ENCODE measurements around the gene CAB39L.

Gene CAB39L

DNA sequence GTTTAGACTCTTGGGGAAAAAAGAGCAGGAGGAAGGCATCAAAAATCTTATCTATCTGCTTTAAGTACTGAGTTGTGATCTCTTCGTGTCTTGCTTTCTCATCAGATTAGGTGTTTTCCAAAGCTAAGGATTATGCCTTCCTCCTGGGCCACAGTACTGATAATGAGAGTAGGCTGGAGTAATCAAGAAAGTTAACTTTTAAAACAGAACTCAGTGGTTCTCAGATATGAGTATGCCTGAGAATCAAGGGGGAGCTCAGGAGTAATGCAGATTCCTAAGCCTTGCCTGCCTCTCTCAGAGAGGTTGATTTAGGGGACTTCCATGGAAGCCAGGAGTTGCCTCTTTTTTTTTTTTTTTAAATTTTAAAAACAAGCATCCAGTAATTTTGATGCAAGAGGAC is 172.6 kb downstream of the CAB39L start:
- no peak for DNase-seq

DNA sequence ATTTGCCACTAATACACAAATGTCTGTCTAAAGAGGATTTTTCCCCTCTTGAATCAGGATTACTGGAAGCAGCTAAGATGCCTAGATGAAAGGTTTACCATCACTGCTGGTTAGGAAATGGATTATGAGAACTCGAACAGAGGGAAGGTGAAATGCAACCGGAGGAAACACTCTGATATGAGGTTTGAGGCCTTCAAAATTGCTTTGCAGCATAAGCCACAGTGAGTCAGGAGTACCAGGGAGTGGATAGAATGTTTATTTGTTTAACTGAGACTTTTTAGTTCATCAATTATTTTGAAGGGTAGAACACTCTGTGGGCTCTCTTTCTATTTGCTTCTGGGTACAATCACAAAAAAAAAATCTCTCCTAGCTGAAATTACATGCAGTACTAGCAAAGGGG is 178.0 kb downstream of the CAB39L start:
- DNase-seq, result no peak

DNA sequence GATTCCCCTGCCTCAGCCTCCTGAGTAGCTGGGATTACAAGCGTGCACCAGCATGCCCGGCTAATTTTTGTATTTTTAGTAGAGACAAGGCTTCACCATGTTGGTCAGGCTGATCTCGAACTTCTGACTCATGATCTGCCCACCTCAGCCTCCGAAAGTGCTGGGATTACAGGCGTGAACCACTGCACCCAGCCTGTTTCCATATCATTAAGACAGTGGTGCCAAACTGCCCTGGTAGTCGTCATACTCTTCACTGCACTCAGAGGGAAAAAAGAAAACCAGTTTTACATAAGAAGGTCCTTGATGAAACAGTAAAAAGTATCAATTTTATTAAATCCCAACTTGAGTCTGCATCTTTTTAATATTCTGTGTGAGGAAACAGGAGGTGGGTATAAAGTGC is 181.2 kb downstream of the CAB39L start:
- DNase-seq, result no peak

DNA sequence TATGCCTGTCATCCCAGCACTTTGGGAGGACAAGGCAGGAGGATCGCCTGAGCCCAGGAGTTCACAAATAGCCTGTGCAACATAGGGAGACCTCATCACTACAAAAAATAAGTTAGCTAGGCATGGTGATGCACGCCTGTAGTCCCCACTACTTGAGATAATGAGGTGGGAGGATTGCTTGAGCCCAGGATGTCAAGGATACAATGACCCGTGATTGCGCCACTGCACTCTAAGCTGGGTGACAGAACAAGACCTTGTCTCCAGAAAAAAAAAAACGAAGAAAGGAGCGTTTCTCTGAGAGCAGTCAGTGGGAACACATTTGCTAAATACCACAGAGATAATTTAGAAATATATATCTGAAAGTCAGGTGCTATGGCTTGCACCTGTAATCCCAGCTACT is 184.3 kb downstream of the CAB39L start:
- DNase-seq, result no peak

Data from stimulated activated naive CD4-positive, alpha-beta T cell (primary cell).